D721Med (cell line): ENCODE measurements around the gene ZIC4.

Experiments used
- DNase-seq: peaks from one replicate; pipeline ENCODE4 v3.0.0; 2011; ENCODE audit warnings: low spot score; ENCODE audit not compliant: insufficient read length
- FAIRE-seq: peaks from 2 replicates; lab custom pipeline; 2011; peaks lifted over from hg19 to GRCh38; lab: Jason Lieb, UNC
- TF ChIP-seq, protein P1 (sequence below): IDR thresholded peaks from 2 replicates; pipeline ENCODE4 v1.5.1; 2012; ENCODE audit warnings: mild to moderate bottlenecking, control low read depth; ENCODE audit not compliant: insufficient read depth; ENCODE audit errors: missing control alignments

The ZIC4 gene

DNA sequence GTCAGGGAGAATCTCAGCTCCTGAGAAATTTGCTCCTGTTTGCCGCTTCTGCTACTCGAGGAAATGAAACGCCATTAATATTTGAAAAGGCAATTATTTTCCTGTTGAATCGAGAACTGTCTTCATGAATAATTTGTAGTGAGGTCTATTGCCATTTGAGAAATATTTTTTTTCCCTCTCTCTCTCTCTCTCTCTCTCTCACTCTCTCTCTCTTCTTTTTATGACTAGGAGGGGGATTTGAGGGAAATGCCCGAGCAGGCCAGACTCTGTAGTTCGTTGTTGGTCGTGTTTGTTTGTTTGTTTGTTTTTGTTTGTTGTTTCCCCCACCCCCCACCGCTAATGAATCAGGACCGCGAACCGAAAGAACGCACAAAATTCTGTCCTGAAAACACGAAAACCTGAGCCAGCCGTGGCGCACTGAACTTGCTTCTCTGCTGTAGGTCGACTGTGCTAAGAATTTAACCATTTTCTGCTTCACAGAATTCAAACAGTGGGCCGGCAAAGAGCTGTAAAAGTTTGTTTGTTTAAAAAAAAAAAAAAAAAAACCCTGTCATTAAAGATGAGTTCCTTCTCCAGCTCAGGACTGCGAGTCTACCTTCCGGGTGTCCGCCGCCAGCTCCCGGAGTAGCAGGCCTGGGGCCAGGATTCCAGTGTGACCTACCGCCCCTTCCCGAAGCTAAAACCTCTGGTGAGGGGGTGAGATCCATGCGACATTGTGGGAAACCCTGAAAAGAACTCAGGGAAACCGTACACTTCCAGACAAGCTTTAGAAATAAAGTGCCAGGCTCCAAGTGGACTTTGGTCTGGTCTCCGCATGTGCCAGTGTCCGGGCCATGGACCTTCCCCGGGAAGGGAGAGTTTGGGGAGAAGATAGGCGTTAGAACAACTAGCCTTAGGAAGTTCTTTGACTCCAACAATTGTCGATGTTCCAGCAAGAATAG lies 12.1 kb downstream of the ZIC4 start:
- no peak for DNase-seq
- no peak for FAIRE-seq
- TF ChIP-seq, protein P1, sequence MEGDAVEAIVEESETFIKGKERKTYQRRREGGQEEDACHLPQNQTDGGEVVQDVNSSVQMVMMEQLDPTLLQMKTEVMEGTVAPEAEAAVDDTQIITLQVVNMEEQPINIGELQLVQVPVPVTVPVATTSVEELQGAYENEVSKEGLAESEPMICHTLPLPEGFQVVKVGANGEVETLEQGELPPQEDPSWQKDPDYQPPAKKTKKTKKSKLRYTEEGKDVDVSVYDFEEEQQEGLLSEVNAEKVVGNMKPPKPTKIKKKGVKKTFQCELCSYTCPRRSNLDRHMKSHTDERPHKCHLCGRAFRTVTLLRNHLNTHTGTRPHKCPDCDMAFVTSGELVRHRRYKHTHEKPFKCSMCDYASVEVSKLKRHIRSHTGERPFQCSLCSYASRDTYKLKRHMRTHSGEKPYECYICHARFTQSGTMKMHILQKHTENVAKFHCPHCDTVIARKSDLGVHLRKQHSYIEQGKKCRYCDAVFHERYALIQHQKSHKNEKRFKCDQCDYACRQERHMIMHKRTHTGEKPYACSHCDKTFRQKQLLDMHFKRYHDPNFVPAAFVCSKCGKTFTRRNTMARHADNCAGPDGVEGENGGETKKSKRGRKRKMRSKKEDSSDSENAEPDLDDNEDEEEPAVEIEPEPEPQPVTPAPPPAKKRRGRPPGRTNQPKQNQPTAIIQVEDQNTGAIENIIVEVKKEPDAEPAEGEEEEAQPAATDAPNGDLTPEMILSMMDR = no peak

DNA sequence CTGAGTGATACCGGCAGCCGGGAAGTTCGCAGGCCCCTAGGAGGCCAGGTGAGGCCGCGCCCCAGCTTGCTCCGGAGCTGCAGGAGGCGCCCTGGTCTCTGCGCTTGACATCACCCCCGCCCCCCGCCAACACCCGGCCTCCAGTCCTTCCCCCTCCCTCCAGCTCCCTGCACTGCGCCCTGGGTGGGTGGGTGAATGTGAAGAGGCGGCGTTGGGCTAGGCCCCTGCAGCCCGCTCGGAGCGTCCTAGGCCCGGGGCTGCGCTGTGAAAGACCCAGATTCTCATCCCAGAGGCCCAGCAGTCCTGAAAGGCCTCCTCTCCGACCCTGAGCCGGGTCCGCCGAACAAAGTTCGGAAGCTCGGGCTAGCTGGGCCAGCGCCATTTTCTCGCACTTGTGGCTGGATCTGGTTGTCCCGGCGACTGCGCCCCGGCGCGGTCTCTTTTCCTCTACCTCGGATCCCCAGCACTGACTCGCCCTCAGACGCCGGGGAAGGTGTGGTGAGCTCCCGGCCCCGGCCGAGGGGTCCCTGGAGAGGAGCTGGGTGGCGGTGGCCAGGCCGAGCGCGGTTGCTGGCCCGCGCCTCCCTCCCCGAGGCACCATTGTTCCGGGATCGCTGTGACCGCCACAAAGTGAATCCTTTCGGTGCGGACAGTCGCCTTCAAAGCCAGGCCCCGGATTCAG lies 12.9 kb downstream of the ZIC4 start:
- DNase-seq (no peak), FAIRE-seq (no peak)
- TF ChIP-seq, protein P1 = no peak

DNA sequence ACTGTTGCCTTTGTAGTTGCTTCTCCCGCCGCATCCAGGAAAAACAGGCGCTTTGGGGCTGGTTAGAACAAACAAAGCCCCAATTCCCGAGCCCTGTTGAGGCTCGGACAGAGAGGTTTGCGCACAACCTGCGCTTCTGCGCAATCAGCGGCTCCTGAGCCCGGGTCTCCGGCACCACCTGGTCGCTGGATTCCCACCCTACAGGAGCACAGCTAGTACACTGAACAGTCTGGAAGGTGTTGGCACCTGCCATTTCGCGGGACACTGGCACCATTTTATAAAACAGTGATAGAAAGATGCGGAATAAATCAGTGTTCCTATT lies 13.8 kb downstream of the ZIC4 start:
- DNase-seq = no peak
- FAIRE-seq = no peak
- TF ChIP-seq, protein P1 = no peak

DNA sequence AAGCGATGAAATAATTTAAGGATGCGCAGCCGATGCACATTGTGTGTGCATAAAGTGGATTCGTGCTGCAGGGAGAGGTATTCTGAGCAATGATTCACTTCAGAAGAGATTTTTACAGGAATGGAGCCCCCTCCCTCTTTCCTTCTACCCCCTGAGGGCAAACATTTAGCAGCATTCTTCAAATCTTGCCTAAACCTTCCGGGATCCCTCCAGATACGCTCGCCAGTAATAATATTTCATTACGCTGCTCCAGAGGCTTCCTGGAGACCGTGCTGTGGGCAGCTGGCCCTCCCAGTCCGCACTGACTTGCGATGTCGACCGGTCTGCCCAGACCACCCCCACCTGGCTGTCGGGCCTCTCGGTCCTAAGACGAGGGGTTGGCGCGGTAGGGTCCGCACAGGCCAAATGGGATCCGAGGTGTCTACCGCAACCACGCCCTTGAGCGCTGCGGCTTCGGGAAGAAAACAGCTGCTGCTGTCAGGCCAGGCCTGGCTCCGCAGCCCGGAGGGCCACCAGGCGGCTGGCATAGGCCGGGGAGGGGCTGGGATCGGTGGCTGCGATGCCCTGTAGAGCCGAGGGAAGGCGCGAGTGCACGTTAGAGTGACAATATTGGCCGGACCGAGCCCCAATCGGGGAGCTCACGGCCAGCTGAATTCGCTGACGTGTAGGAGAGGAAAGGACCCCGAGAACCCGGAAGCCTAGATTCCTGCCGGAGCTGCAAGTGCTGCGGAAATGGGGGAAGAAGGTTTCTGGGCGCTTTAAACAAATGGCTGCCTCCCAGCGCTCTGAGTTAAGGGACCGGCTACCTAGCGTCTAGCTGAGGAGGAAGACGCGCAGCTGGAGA lies 14.3 kb downstream of the ZIC4 start:
- DNase-seq (no peak), FAIRE-seq (no peak)
- TF ChIP-seq, protein P1 = peak; percentile 25

DNA sequence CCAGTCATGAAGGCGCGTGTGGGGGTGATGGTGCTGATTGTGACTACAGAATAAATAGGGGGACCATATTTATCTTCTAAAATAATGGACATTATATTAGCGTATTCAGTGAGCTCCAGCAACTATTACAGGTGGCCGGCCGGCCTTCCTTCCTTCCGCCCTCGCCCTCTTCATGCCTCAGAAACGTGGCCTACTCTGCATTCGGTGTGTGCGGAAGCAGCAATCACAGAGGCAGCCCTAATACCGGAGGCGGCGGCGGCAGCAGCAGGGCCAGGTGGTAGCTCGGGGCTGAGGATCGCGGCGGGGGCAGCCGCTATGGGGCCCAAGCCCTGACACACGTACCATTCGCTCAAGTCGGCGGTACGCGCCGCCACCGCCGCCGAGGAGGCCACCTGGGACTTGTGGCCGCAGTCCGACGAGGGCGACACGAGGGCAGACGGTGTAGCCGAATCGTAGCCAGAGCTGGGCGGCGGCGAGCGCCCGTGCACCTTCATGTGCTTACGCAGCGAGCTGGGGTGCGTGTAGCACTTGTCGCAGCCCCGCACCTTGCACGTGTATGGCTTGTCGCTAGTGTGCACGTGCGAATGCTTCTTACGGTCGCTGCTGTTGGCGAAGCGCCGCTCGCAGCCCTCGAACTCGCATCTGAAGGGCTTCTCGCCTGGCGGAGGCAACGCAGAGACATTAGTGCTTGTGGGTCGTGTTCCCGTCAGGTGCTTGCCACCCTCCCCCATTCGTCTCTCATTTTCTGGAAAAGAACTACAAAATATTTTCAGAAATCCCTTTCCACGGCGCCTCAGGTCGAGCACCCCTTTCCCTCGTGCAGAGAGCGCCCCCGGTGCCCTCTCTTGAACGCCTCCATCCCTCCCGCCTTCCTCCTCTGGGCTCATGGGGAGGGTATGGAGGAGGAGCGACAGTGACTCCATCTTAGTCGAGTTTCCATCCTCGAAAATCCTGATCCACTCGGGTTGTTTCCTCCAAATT lies 15.5 kb downstream of the ZIC4 start:
- no peak for FAIRE-seq
- no peak for DNase-seq
- TF ChIP-seq, protein P1 = no peak

DNA sequence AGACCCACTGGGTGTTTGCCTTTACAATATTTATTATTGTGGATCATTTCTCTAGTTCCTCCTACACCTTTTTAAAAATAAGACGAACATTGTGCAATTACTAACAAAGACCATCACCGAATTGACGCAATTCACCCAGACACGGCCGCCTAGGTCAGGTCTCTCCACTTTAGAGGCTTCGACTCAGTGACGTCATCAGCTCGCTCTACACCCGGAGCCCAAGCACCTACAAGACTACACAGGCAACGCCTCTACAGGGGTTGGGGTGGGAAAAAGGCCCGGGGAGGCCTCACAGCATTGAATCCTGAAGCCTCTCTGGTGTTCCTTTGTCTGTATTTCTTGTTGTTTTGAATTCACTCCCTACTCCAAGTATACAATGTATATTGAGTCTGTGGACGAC lies 16.6 kb downstream of the ZIC4 start:
- no peak for FAIRE-seq
- no peak for DNase-seq
- TF ChIP-seq, protein P1 = no peak
